Liver (tissue), 9 donors: ENCODE data around the gene C2CD2. TPM values are rescaled to one million over a fixed set of nuclear protein-coding genes. Genes with fewer than 3 reads are reported as not detected.

Experiments
- DNase-seq: peaks from one replicate; pipeline ENCODE4 v3.0.0-alpha.2; 2017; ENCODE audit warnings: low spot score
- H3K27ac ChIP-seq, 2 donors: one replicate each; pipeline ENCODE4 v1.7.0; 2013; ENCODE audit warnings: inconsistent platforms in 2 of 2, low read length in 2 of 2, control low read depth in 1 of 2, low read depth in 1 of 2, mild to moderate bottlenecking in 1 of 2
- H3K27me3 ChIP-seq, 4 donors: one replicate each; pipeline versions ENCODE4 v1.6.1 to v1.7.0; 2013; ENCODE audit warnings: low read length in 3 of 4, inconsistent platforms in 1 of 4, mild to moderate bottlenecking in 1 of 4, moderate library complexity in 1 of 4; ENCODE audit not compliant: control insufficient read depth in 4 of 4, insufficient read depth in 4 of 4
- H3K36me3 ChIP-seq, 4 donors: one replicate each; pipeline versions ENCODE4 v1.6.1 to v1.7.0; 2013; ENCODE audit warnings: low read length in 3 of 4, mild to moderate bottlenecking in 3 of 4, low read depth in 1 of 4, moderate library complexity in 1 of 4; ENCODE audit not compliant: control insufficient read depth in 4 of 4, insufficient read depth in 3 of 4
- H3K4me1 ChIP-seq, 4 donors: one replicate each; pipeline versions ENCODE4 v1.6.1 to v1.7.0; 2013; ENCODE audit warnings: low read length in 3 of 4, mild to moderate bottlenecking in 3 of 4, moderate library complexity in 1 of 4; ENCODE audit not compliant: control insufficient read depth in 4 of 4, insufficient read depth in 4 of 4
- H3K4me3 ChIP-seq, 3 donors: one replicate each; pipeline versions ENCODE4 v1.6.1 to v1.7.0; 2013; ENCODE audit warnings: low read length in 3 of 3, control low read depth in 1 of 3, low read depth in 1 of 3, mild to moderate bottlenecking in 1 of 3
- H3K9ac ChIP-seq, 2 donors: one replicate each; pipeline ENCODE4 v1.7.0; 2013; ENCODE audit warnings: low read length in 2 of 2, mild to moderate bottlenecking in 2 of 2, moderate library complexity in 2 of 2, control low read depth in 1 of 2, low read depth in 1 of 2
- H3K9me3 ChIP-seq, 4 donors: one replicate each; pipeline versions ENCODE4 v1.6.1 to v1.7.0; 2013; ENCODE audit warnings: low read length in 3 of 4; ENCODE audit not compliant: control insufficient read depth in 4 of 4
- ATF3 ChIP-seq: IDR thresholded peaks from 2 replicates; pipeline ENCODE4 v1.6.1; 2016; ENCODE audit warnings: antibody characterized with exemption
- CTCF ChIP-seq: fragments of 150-350 bp; IDR thresholded peaks from 2 replicates; pipeline ENCODE4 v1.5.1; 2017; ENCODE audit warnings: improper control_type of control experiment, low read depth, low read length; ENCODE audit not compliant: missing input control
- FOXA1 ChIP-seq: IDR thresholded peaks from 2 replicates; pipeline ENCODE4 v1.6.1; 2016; ENCODE audit warnings: antibody characterized with exemption
- FOXA2 ChIP-seq: IDR thresholded peaks from 2 replicates; pipeline ENCODE4 v1.6.1; 2016; ENCODE audit warnings: antibody characterized with exemption
- GABPA ChIP-seq, 2 donors: IDR thresholded peaks in 1 of 2; conservative IDR thresholded peaks in 1 of 2; 2 replicates each; pipeline ENCODE4 v1.6.1; 2016; ENCODE audit warnings: antibody characterized with exemption in 2 of 2, mild to moderate bottlenecking in 1 of 2, moderate library complexity in 1 of 2
- HNF4G ChIP-seq: IDR thresholded peaks from 2 replicates; pipeline ENCODE4 v1.6.1; 2016; ENCODE audit warnings: antibody characterized with exemption
- JUND ChIP-seq, 2 donors: IDR thresholded peaks; 2 replicates each; pipeline ENCODE4 v1.6.1; 2016; ENCODE audit warnings: antibody characterized with exemption in 2 of 2
- MAX ChIP-seq: IDR thresholded peaks from 2 replicates; pipeline ENCODE4 v1.6.1; 2016; ENCODE audit warnings: antibody characterized with exemption
- RAD21 ChIP-seq, 2 donors: IDR thresholded peaks; 2 replicates each; pipeline ENCODE4 v1.6.1; 2016; ENCODE audit warnings: antibody characterized with exemption in 2 of 2, mild to moderate bottlenecking in 2 of 2
- REST ChIP-seq: IDR thresholded peaks from 2 replicates; pipeline ENCODE4 v1.6.1; 2016; ENCODE audit warnings: antibody characterized with exemption, mild to moderate bottlenecking
- RXRA ChIP-seq, 2 donors: IDR thresholded peaks; 2 replicates each; pipeline ENCODE4 v1.6.1; 2017 to 2018; ENCODE audit warnings: antibody characterized with exemption in 2 of 2, mild to moderate bottlenecking in 1 of 2
- SP1 ChIP-seq: IDR thresholded peaks from 2 replicates; pipeline ENCODE4 v1.6.1; 2018; ENCODE audit warnings: antibody characterized with exemption, mild to moderate bottlenecking
- TAF1 ChIP-seq: conservative IDR thresholded peaks from 2 replicates; pipeline ENCODE4 v1.6.1; 2016; ENCODE audit warnings: antibody characterized with exemption, mild to moderate bottlenecking
- YY1 ChIP-seq: IDR thresholded peaks from 2 replicates; pipeline ENCODE4 v1.6.1; 2016; ENCODE audit warnings: antibody characterized with exemption, mild to moderate bottlenecking
- ZBTB33 ChIP-seq: IDR thresholded peaks from 2 replicates; pipeline ENCODE4 v1.6.1; 2016; ENCODE audit warnings: antibody characterized with exemption
- WGBS: extraction: QIAGEN DNeasy Blood & Tissue Kit; methylation state at CpG from one replicate; pipeline ENCODE4 v1.1.7; 2013; 5-methylcytosine and 5-hydroxymethylcytosine counted together
- polyA plus RNA-seq, 2 donors: library from polyadenylated mRNA; stranded (reverse) in 1 of 2; unstranded in 1 of 2; fragments of 200-250 nt in 1 of 2; fragments of >200 nt in 1 of 2; fragmentation: Nextera tagmentation in 1 of 2; extraction: Ambion mirVana in 1 of 2; gene quantifications; one replicate each; pipeline versions ENCODE4 v1.2.1 to v1.2.3, GENCODE V29; 2013 to 2015
- total RNA-seq, 2 donors: library from RNA; depleted of rRNA; stranded (reverse); fragments of >200 nt; gene quantifications; one replicate each; pipeline ENCODE4 v1.2.3, GENCODE V29; 2014
- donor health status: healthy.
- donor health status: healthy.
- donor health status: healthy.
- donor health status: healthy.
- donor health status: healthy.

Gene C2CD2
- total and polyA plus RNA-seq, 4 donors = 2.9 to 17.9 (median 6.0) TPM

GRCh38 chr21:41875086-41875485 is 78.7 kb downstream of the C2CD2 start (continued):
- TF ChIP-seq RXRA (IDR thresholded peaks at IDR 0.05) = no peak
- no peak for TF ChIP-seq FOXA2

- Histone ChIP-seq H3K36me3 (peaks cover 0 to 1% (median 0%) of the 10 kb centered on the region in 4 donors), H3K27me3 (no peaks in the 10 kb centered on the region), H3K9ac (no peak overlapping the region), H3K4me3 (no peak overlapping the region), H3K27ac (no peak overlapping the region), H3K4me1 (peaks cover 2 to 9% (median 6%) of the 10 kb centered on the region in 4 donors), H3K9me3 (no peaks in the 10 kb centered on the region)
- WGBS = 90% methylated on average over 11 of the region's 11 CpGs
- no peak for TF ChIP-seq SP1
- TF ChIP-seq GABPA (IDR thresholded peaks at IDR 0.05 in 1 of 2, conservative IDR thresholded peaks at IDR 0.05 in 1 of 2) = no peak
- TF ChIP-seq ATF3 = no peak
- no peak for TF ChIP-seq YY1
- TF ChIP-seq FOXA1 = no peak
- TF ChIP-seq RAD21 (IDR thresholded peaks at IDR 0.05) = no peak
- TF ChIP-seq TAF1 = no peak
- no peak for TF ChIP-seq HNF4G
- TF ChIP-seq CTCF = no peak
- TF ChIP-seq FOXA2 = no peak
- TF ChIP-seq REST = no peak
- no peak for TF ChIP-seq ZBTB33
- TF ChIP-seq MAX = no peak
- no peak for TF ChIP-seq JUND (IDR thresholded peaks at IDR 0.05)
- no peak for DNase-seq
Measured at GRCh38 chr21:41874611-41875010, 79.2 kb downstream of the C2CD2 start.
